ENCODE data around the gene CNN1.
"Not testable (repeated sequence)": the region's sequence is repeated elsewhere in the genome, so short reads cannot be mapped to it uniquely, and the experiment has no call there.

DNA sequence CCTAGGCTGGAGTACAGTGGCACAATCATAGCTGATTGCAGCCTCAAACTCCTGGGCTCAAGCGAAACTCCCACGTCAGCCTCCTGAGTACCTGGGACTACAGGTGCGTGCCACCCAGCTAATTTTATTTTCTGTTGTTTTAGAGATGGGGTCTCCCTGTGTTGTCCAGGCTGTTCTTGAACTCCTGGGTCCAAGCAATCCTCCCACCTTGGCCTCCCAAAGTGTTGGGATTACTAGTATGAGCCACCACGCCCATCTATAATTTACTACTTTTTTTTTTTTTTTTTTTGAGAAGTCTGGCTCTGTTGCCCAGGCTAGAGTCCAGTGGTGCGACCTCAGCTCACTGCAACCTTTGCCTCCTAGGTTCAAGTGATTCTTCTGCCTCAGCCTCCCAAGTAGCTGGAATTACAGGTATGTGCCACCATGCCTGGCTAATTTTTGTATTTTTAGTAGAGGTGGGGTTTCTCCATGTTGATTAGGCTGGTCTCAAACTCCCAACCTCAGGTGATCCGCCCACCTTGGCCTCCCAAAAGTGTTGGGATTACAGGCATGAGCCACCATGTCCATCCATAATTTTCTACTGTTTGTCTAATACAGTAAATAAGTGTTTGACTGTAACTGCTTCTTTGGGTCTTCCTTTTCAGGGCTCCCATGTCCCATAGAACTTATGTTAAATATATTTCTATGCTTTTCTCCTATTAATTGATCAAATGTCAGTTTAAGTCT lies 25.6 kb downstream of the CNN1 start:
- TF ChIP-seq, protein P1, sequence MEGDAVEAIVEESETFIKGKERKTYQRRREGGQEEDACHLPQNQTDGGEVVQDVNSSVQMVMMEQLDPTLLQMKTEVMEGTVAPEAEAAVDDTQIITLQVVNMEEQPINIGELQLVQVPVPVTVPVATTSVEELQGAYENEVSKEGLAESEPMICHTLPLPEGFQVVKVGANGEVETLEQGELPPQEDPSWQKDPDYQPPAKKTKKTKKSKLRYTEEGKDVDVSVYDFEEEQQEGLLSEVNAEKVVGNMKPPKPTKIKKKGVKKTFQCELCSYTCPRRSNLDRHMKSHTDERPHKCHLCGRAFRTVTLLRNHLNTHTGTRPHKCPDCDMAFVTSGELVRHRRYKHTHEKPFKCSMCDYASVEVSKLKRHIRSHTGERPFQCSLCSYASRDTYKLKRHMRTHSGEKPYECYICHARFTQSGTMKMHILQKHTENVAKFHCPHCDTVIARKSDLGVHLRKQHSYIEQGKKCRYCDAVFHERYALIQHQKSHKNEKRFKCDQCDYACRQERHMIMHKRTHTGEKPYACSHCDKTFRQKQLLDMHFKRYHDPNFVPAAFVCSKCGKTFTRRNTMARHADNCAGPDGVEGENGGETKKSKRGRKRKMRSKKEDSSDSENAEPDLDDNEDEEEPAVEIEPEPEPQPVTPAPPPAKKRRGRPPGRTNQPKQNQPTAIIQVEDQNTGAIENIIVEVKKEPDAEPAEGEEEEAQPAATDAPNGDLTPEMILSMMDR (IDR thresholded peaks at IDR 0.05) = not testable (repeated sequence)
- TF ChIP-seq, protein P2, sequence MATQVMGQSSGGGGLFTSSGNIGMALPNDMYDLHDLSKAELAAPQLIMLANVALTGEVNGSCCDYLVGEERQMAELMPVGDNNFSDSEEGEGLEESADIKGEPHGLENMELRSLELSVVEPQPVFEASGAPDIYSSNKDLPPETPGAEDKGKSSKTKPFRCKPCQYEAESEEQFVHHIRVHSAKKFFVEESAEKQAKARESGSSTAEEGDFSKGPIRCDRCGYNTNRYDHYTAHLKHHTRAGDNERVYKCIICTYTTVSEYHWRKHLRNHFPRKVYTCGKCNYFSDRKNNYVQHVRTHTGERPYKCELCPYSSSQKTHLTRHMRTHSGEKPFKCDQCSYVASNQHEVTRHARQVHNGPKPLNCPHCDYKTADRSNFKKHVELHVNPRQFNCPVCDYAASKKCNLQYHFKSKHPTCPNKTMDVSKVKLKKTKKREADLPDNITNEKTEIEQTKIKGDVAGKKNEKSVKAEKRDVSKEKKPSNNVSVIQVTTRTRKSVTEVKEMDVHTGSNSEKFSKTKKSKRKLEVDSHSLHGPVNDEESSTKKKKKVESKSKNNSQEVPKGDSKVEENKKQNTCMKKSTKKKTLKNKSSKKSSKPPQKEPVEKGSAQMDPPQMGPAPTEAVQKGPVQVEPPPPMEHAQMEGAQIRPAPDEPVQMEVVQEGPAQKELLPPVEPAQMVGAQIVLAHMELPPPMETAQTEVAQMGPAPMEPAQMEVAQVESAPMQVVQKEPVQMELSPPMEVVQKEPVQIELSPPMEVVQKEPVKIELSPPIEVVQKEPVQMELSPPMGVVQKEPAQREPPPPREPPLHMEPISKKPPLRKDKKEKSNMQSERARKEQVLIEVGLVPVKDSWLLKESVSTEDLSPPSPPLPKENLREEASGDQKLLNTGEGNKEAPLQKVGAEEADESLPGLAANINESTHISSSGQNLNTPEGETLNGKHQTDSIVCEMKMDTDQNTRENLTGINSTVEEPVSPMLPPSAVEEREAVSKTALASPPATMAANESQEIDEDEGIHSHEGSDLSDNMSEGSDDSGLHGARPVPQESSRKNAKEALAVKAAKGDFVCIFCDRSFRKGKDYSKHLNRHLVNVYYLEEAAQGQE (IDR thresholded peaks at IDR 0.05; ENCODE audit: insufficient read depth in 1 of 2, low read depth in 2 of 2, low read length in 1 of 2) = not testable (repeated sequence)
- TF ChIP-seq POLR2AphosphoS5 (IDR thresholded peaks at IDR 0.05; ENCODE audit: low read depth, low read length); TCF7L2 (IDR thresholded peaks at IDR 0.05; ENCODE audit: low read depth, low read length); SIN3A (IDR thresholded peaks at IDR 0.05; ENCODE audit: borderline replicate concordance, insufficient read depth, low read depth, low read length): not testable (repeated sequence)

Measured in Panc1 (cell line).